Measurements from ENCODE around the gene PTGR3.

DNA sequence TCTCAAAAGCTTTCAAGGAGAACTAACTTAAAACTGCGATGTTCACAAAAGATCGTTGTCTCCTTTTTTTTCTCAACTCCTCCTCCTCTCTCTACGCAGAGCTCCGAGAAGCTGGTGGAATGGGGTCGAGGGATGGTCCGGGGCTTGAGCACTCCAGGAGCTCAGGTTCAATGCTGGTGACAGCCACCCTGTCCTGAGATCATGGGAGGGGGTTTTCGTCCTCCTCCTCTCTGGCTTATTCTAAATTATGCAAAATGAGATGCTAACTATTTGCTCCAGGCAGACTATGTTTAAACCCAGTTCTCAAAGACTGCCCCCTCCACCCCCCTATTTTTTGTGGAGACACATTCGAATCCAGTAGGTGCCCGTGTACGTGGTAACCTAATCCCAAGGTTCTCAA lies 13.5 kb upstream of the PTGR3 start:
- TF ChIP-seq POLR2A (IDR thresholded peaks at IDR 0.05) = no peak
- TF ChIP-seq, protein P1, sequence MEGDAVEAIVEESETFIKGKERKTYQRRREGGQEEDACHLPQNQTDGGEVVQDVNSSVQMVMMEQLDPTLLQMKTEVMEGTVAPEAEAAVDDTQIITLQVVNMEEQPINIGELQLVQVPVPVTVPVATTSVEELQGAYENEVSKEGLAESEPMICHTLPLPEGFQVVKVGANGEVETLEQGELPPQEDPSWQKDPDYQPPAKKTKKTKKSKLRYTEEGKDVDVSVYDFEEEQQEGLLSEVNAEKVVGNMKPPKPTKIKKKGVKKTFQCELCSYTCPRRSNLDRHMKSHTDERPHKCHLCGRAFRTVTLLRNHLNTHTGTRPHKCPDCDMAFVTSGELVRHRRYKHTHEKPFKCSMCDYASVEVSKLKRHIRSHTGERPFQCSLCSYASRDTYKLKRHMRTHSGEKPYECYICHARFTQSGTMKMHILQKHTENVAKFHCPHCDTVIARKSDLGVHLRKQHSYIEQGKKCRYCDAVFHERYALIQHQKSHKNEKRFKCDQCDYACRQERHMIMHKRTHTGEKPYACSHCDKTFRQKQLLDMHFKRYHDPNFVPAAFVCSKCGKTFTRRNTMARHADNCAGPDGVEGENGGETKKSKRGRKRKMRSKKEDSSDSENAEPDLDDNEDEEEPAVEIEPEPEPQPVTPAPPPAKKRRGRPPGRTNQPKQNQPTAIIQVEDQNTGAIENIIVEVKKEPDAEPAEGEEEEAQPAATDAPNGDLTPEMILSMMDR (IDR thresholded peaks at IDR 0.05) = no peak
